Measurements from ENCODE around the gene DPP6.
"Not testable (repeated sequence)": the region's sequence is repeated elsewhere in the genome, so short reads cannot be mapped to it uniquely, and the experiment has no call there.

Gene DPP6

GRCh38 chr7:154646126-154647013 lies 594.2 kb downstream of the DPP6 start:
- in situ Hi-C loops (cut with HindIII; ENCODE audit: low sequenced_read_pairs): no loop called here

- in situ Hi-C loops (cut with HindIII; ENCODE audit: low sequenced_read_pairs): no loop called here
These were observed 595.4 kb downstream of the DPP6 start for GRCh38 chr7:154647625-154648024.

GRCh38 chr7:154649015-154649414 lies 596.8 kb downstream of the DPP6 start:
- in situ Hi-C loops (cut with HindIII; ENCODE audit: low sequenced_read_pairs): no loop called here

GRCh38 chr7:154649434-154649833 lies 597.2 kb downstream of the DPP6 start:
- in situ Hi-C loops (cut with HindIII; ENCODE audit: low sequenced_read_pairs): no loop called here

DNA sequence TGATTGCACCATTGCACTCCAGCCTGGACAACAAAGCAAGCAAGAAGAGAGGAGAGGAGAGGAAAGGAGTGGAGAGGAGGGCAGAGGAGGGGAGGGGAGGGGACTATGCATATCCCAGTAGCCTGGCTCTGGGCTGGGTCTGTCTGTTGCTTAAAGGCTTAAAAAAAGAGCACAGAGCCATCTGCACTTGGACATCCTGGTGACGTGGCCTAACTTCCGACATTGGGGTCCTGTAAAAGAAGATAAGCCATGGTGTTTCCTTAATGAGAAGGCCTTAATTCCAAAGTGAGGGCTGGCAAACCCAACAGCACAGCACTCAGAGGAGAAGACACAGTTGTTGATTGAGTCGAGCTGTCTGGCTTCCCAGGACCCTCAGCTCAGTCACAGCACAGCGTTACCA lies 598.1 kb downstream of the DPP6 start:
- in situ Hi-C loops (cut with HindIII; ENCODE audit: low sequenced_read_pairs): no loop called here

DNA sequence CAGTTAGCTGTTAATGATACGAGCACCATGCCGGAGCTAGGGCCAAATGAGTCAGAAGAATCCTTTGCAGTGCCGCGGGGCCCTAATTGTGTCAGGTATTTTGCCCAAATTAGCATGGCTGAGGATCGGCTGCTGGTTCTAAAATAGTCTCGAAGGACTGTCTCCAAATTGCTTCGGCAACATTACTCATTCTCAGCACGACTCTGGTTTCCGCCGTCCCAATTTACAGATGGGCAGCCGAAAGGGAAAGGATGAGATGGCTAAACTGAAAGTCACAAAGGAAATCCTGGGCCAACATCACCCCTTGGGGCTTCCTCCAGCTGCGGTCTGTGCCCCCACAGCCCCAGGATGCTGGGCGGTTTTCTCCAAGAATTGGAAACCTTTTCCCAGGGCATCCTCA lies 599.3 kb downstream of the DPP6 start:
- in situ Hi-C loops (cut with HindIII; ENCODE audit: low sequenced_read_pairs): no loop called here

GRCh38 chr7:154652564-154652963 lies 600.4 kb downstream of the DPP6 start:
- in situ Hi-C loops (cut with HindIII; ENCODE audit: low sequenced_read_pairs): no loop called here

DNA sequence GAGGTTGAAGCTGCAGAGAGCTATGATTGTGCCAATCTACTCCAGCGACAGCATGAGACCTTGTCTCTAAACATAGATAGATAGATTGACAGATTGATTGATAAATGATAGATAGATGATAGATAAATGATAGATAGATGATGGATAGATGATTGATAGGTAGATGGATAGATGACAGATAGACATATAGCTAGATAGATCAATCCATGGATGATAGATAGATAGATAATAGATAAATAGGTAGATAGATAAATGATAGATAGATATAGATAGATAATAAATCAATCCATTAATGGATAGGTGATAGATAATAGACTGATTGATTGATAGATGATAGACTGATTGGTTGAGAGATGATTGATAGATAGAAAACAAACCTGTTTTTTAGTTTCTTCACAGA lies 601.1 kb downstream of the DPP6 start:
- in situ Hi-C loops (cut with HindIII; ENCODE audit: low sequenced_read_pairs): no loop called here

DNA sequence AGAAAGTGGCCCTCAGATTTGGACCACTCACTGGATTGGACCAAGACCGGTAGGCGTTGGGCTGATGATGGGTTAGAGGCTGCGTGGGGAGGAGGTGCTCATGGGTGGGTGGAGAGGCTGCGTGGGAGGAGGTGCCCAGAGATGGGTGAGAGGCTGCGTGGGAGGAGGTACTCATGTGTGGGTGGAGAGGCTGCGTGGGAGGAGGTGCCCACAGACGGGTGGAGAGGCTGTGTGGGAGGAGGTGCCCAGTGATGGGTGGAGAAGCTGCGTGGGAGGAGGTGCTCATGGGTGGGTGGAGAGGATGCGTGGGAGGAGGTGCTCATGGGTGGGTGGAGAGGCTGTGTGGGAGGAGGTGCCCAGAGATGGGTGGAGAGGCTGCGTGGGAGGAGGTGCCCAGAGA lies 604.4 kb downstream of the DPP6 start:
- in situ Hi-C loops (cut with HindIII; ENCODE audit: low sequenced_read_pairs): no loop called here

- in situ Hi-C loops (cut with HindIII; ENCODE audit: low sequenced_read_pairs): no loop called here
These were observed 614.6 kb downstream of the DPP6 start for GRCh38 chr7:154666768-154667167.

DNA sequence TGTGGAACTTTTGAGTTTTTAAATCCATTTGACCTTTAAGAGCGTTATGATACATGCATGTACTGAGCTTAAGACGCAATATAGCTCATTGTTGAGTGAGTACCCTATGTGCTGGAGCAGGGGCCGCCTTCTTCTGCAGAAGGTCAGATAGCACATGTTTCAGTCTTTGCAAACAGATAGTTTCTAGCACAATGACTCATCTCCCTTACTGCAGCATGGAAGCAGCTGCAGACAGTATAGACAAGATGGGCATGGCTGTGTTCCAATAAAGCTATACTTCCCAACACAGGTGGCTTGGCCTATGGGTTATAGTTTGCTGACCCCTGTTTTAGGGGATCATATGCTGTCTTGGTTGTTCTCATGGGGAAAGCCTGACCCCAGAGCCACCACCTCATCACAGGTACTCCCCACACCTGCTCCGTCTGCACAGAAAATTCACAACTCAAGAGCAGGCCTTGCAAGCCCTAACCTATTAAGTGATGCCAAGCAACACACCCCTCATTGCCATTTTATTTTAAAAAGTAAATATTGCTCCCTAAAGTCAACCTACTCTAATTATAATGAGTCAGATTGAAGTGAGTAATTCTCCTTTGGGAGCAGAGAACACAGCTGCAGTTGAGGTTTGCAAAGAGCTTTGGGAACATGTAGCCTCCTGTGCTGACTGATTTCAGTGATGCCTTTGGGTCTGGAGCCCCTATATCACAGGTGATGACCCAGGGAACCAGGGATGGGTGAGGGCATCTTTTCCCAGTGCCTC lies 620.6 kb downstream of the DPP6 start:
- in situ Hi-C loops (cut with HindIII; ENCODE audit: low sequenced_read_pairs): no loop called here

- in situ Hi-C loops (cut with HindIII; ENCODE audit: low sequenced_read_pairs): no loop called here
These were observed 622.0 kb downstream of the DPP6 start for GRCh38 chr7:154674191-154674590.

- in situ Hi-C loops (cut with HindIII; ENCODE audit: low sequenced_read_pairs): no loop called here
These were observed 623.4 kb downstream of the DPP6 start for GRCh38 chr7:154675560-154675959.

- in situ Hi-C loops (cut with HindIII; ENCODE audit: low sequenced_read_pairs): not testable (repeated sequence)
These were observed 623.8 kb downstream of the DPP6 start for GRCh38 chr7:154676033-154676421.

- in situ Hi-C loops (cut with HindIII; ENCODE audit: low sequenced_read_pairs): no loop called here
These were observed 624.4 kb downstream of the DPP6 start for GRCh38 chr7:154676422-154677073.

GRCh38 chr7:154677454-154677853 lies 625.3 kb downstream of the DPP6 start:
- in situ Hi-C loops (cut with HindIII; ENCODE audit: low sequenced_read_pairs): no loop called here

GRCh38 chr7:154678001-154678550 lies 625.9 kb downstream of the DPP6 start:
- in situ Hi-C loops (cut with HindIII; ENCODE audit: low sequenced_read_pairs): not testable (repeated sequence)

GRCh38 chr7:154679379-154680053 lies 627.3 kb downstream of the DPP6 start:
- in situ Hi-C loops (cut with HindIII; ENCODE audit: low sequenced_read_pairs): no loop called here

DNA sequence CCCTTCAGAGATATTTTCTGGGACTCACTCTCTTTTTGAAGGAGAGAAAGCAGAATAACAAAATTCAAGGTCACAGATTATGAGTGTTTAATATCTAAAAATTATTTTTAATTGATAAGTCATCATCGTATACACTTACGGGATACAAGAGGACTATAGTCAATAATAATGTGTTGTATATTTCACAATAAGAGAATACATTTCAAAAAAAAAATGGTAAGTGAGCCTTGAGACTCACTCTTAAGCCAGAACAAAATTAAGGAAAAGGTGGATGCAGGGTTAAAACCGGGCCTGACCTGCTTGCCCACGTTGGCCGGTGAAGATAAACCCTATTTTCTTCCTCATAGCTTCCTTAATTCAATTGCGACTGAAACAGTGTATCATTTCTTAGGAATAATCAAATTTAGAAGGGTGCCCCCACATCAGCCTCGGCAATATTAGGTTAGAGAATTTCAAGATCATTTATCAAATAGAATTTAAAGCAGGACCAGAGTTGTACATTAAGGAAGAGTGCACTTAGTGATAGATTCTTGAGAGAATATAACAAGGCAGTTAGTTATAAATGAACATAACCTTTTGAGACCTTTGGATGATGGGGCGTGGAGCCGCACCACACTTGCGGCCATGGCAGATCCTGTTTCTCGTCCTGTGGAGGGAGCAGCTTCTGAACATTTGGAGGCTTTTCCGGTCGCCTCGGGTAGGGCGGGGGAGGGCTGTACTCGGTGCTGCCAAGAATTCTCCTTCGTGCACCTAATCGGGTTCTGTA lies 628.9 kb downstream of the DPP6 start:
- in situ Hi-C loops (cut with HindIII; ENCODE audit: low sequenced_read_pairs): no loop called here

DNA sequence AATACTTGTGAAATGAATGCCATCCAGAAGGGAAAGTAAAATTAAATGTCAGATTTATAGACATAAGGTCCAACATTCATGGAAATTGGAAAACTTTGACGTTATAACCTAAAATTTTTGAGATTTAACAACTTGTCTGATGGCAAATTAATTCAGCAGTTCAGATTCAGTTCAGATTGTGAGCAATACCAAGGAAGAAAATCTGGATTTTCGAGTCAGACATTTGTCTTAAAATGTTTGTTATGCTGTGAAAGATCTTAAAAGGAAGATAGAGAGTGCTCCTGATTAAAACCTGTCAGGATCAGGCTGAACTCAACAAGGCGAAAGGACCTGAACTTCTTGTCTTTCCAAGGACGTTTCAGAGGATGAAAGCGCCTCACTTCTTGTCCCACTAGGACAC lies 629.8 kb downstream of the DPP6 start:
- in situ Hi-C loops (cut with HindIII; ENCODE audit: low sequenced_read_pairs): no loop called here

Measured in DLD1 (cell line).